GM18868 (cell line): ENCODE results near the gene ATP11A.
"Not testable (repeated sequence)": the region's sequence is repeated elsewhere in the genome, so short reads cannot be mapped to it uniquely, and the experiment has no call there.

Source experiments
- ATAC-seq: cut with Tn5 transposase; IDR thresholded peaks from one replicate; pipeline ENCODE4 v1.9.1; 2021; ENCODE audit warnings: mild to moderate bottlenecking, moderate library complexity; ENCODE audit not compliant: unreplicated experiment

ATP11A gene

DNA sequence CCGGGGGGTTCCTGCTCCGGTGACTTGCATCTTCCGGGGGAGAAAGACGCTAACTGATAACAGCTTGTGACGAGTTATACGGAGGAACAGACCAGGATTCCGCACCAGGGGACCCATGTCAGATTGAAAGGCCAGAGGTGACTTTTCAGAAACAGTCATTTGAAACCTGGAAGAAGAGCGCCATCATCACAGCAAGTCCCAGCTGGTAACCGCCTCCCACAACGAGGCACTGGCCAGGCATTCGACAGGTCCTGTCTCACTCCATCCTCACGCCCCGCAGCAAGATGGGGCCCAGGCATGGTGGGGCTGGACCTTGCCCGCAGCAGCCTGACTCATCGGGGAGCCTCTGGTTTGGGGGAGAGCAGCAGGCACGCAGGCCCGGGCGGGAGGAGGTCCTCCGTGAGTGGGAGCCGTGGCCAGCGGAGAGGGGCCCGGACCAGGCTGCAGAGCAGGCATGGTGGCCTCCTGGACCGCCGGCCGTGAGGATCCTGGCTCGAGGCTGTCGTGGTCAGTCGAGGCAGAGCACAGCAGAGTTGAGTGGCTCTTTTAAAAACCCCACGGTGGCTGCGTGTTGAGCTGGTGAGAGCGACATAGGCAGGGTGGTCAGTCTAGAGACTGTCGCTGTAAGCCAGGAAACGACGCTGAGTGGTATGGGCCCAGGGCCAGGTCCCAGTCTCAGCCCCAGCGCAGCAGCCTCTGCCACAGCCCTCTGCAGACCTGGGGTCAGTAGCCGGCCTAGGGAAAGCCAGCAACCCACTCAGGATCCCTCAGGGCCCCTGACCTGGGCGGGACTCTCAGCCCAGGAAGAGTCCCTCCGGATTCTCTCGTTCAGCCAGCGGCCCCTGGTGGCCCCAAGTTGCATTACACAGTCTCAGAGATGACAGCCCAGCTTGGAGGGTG lies 184.3 kb downstream of the ATP11A start:
- ATAC-seq = peak; percentile 80

DNA sequence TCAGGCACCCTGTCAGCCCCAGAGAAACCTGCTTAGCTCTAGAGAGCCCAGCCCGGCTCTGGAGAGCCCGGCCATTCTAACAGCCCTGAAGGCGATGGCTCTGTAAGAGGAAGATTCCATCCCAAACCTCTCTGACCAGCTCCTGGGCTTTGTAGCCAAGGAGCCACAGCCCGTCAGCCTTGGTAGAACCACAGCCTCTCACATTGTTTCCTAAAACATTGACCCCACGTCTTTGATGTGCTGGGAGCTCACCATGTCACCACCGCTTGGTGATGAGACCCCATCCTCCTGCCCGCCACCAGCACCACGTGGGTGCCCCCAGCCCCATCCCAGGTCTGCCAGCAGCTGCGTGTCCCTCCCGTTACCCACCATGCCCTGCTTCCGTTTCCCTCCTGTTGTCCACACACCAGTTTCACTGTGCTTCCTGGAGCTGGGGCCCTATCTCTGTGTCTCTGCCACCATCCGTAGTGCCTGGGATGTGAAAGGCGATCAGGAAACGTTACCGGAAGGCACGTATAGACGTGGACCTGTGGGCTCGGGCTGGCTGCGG lies 185.0 kb downstream of the ATP11A start:
- no peak for ATAC-seq

DNA sequence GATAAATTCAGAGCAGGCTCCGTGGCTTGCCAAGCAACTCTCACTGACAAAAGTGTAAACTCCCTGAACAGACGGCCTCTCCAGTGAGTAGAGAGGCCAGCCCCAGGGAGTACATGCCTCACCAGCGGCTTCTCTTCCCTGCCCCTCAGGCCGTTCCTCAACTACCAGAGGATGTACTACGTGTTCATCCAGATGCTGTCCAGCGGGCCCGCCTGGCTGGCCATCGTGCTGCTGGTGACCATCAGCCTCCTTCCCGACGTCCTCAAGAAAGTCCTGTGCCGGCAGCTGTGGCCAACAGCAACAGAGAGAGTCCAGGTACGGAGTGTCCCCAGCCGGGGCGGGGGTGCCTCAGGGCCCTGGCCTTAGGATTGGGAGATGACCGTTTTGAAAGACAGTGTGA lies 185.8 kb downstream of the ATP11A start:
- ATAC-seq = no peak

DNA sequence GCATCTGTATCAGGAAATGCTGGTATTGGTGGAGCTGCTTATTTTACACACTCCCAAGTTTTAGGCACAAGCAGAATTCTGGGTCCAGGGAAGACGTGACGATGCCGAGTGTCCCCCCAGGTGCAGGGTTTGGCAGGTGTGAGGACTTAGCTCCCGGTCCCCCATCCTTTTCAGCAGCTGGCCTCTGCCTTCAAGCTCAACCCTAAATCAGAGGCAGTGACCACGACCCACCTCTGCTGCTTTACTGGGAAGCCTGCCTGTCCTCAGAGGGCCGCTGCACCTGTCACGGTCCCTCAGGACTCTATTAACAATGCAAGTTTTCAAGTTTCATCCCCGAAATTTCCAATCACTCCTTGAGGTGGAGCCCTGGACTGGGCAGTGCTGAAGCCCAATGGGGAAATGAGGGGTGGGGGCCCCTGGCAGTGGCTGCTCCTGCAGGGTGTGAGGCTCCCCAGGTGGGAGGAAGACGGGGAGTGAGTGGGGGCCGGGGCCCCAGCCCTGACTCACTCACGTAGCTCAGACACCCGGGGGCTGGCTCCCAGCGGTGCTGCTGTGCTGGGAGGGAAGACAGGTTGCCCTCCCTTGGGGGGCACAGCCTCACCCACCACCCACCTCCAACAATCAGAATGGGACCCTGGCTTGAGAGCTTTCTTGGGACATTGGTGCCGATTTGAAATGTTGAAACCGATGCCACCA lies 186.6 kb downstream of the ATP11A start:
- ATAC-seq = no peak

DNA sequence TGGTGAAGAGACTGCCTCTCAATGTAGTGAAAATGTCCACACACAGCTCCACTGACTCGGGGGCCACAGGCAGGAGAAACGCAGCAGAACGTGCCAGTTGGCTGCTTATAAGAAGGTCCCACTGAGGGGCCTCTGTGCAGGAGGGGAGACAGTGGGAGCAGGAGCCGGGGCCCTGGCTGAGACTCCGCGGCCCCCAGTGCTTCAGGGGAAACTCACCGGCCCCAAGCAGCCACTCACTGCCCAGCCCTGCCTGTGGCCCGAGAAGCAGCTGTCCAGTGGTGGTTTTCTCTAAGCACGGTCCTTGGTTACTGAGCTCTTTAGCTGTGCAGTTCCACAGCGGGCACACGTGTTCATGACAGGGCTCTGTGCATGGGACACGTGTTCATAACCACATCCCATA lies 187.2 kb downstream of the ATP11A start:
- no peak for ATAC-seq

DNA sequence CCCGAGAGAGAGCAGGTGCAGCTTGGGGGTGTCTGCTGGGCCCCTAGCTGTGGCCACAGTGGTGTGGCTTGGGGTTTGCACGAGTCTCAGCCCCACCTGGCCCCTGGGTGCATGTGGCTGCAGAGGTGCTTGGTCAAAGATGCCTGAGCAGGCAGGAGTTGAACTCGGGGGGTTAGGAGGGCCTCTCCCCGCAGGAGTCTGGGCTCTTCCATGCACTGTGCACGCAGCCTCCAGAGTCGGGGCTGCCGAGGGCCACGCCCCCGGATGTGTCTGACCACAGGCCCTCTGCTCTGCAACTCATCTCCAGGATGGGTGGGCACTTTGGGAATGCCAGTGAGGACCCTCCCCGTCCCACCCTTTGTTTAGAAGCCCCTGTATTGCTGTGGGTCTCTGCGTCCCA lies 187.7 kb downstream of the ATP11A start:
- ATAC-seq = no peak

DNA sequence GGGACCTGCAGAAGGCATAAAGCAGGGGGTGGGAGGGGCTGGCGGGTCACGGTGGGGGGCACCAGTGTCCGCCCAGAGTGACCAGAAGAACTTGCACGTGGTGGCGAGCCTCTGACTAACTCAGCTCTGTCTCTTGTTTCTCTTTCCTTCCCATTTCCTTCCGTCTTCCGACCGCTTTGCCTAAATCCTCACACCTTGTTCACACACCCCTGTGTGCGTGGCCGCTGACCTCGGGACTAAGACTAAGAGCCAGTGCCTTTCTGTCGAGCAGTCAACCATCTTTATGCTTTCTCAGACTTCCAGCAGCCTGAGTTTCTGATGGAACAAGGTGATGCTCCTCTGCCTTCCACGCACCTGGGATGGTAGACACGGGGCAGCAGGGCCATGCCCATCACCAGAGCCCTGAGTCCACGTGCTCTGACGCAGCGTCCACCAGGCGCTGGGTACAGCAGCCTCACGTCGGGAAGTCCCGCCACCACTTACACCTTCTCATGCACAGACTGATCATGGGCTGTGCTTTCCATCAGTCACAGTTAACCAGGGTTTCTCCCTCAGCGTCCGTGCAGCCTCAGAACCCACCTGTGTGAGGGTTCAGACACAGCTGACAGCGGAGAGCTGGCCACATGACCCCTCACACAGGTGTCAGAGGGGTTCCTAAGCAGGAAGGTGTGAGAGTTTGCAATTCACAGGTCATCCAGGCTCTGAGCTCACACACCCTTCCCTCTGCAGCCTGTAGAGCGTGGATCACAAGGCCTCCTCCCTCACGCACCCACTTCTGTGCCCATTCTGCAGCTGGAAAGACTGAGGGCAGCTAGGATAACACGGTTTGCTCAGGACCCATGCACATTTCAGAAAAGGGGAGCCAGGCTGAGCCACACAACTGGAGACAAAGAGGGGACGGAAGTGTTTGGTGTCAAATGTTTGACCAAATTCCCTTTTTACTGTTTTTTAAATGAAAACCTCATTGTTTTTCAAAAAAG lies 188.4 kb downstream of the ATP11A start:
- no peak for ATAC-seq

DNA sequence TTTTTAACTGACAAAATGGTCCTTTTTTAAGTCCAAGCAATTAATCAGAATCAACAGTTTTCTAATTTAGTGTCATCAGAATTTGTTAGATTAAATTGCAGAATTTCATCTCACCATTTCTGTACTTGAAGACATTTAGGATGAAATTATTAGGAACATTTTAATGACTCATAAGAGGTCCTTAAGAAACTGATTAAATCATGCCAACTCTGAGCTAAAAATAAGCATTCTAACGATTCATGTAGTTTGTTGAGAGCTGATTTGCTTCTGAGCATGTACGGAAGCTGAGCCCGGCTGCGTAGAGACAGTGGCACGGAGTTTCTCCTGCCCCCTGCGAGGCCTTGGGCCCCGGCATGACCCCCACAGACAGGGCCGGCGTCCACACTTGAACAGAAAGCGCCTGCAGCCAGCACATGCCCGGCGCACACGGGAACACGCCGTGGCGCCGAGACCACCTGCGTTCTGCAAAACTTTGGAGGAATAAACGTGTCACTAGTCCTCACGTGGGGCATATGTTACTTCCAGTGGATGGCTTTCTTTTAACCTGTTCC lies 189.5 kb downstream of the ATP11A start:
- no peak for ATAC-seq

DNA sequence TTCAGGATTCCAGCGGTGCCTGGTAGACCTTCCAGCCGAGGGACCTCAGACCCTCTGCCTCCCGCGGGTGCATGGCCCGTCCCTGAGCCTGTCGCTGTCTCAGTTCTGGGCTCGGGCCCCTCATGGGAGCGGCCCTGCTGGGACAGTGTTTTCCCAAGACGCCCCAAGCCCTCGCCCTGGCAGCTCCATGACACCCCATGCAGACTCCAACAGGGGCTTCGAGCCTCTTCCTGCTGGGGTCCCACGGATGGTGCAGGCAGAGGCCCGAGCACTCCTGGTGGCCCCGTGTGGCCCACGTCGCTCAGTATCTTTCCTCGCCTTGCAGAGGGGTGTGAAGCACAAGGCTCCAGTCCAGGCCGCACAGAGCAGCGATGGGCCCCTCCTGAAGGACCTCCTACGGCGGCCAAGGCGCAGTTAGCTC lies 190.4 kb downstream of the ATP11A start:
- ATAC-seq = no peak

DNA sequence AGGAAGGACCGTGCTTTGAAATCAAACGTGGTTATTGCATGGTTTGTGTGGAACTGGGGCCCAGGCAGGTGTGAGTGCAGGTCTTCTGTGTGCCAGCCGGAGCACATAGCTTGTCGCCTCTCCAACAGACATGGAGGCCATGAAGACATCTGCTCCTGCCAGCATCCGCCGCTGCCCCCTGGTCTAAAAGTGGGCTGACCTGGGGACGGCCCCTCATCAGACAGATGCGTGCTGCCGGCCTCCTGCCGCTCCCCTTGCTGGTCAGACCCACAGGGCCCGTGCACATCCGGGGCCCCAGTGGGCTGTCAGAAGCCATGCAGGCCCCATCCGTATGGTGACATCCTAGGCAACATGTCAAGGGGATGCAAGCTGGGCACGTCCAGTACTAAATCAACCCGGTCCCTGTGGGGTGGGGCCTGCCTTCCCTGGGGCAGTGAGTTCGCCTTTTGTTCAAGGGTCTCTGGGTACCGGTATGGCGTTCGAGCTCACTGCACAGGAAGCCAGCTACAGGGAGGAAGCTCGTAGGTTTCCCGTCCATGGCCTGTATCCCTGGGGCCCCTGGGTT lies 191.2 kb downstream of the ATP11A start:
- no peak for ATAC-seq

DNA sequence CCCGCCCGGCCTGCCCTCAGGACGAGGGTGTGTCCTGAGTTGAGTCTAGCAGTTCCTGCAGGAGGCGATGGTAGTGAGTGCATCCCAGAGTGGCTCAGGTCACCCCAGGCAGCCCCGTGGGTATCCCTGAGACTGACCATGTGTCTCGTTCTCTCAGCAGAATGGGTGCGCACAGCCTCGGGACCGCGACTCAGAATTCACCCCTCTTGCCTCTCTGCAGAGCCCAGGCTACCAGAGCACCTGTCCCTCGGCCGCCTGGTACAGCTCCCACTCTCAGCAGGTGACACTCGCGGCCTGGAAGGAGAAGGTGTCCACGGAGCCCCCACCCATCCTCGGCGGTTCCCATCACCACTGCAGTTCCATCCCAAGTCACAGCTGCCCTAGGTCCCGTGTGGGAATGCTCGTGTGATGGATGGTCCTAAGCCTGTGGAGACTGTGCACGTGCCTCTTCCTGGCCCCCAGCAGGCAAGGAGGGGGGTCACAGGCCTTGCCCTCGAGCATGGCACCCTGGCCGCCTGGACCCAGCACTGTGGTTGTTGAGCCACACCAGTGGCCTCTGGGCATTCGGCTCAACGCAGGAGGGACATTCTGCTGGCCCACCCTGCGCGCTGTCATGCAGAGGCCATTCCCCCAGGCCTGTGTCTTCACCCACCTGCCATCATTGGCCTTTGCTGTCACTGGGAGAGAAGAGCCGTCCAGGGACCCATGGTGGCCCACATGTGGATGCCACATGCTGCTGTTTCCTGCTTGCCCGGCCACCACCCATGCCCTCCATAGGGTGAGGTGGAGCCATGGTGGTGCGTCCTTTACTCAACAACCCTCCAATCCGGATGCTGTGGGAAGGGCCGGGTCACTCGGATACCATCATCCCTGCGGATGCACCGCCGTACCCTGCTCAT lies 192.1 kb downstream of the ATP11A start:
- ATAC-seq = no peak

DNA sequence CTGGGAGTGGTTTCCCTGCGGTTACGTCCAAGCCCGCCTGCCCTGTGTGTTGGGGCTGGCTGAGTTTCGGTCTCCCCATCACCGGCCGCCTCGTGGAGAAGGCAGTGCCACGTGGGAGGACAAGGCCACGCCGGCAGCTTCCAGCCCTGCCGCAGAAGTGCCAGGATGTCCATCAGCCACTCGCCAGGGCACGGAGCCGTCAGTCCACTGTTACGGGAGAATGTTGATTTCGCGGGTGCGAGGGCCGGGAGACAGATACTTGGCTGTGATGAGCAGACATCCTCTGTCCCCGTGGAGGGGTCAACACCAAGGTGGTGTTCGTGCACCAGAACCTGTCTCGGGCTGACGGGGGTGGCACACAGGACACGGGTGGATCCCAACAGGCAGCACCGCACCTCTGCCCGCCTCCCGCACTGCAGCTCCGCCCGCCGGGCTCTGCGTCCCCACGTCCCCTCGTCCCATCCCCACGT lies 192.8 kb downstream of the ATP11A start:
- no peak for ATAC-seq

DNA sequence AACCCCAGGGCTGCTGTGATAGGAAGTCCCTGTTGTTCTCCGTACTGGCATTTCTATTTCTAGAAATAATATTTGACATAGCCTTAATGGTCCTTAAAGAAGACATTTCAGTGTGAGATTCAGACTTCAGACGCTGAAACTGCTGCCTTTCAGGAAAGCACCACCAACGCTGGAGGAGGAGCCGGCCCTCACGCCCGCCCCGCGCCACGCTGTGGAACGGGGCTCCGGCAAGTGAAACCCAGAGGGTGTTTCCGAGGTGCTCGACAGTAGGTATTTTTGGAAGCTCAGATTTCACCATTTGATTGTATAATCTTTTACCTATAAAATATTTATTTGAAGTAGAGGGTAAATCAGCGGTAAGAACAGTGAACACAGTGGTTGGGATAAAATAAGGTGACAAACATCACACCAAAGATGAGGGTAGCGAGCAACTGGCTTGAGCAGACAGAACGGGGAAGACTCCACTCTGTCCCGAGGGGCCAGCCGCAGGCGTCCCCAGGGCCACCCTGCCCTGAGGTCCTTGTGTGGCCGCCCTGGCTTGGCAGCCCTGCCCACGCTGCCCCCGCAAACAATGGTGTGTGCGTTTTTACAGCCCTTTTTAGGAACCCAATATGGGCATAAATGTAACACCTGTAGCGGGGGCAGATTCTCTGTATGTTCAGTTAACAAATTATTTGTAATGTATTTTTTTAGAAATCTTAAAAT lies 193.6 kb downstream of the ATP11A start:
- no peak for ATAC-seq

DNA sequence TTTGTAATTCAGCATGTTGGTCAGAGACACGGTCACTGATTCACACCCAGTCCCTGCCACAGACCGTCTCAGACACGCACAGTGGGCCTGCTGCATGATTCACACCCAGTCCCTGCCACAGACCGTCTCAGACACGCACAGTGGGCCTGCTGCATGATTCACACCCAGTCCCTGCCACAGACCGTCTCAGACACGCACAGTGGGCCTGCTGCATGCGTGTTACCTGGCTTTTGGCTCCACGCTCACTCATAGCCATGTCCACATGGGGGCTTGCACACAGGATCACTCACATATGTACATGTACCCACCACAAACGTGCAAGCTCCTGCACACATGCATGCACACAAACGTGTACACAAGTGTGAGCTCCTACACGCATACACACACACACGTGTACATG lies 194.9 kb downstream of the ATP11A start:
- not testable (repeated sequence) for ATAC-seq

DNA sequence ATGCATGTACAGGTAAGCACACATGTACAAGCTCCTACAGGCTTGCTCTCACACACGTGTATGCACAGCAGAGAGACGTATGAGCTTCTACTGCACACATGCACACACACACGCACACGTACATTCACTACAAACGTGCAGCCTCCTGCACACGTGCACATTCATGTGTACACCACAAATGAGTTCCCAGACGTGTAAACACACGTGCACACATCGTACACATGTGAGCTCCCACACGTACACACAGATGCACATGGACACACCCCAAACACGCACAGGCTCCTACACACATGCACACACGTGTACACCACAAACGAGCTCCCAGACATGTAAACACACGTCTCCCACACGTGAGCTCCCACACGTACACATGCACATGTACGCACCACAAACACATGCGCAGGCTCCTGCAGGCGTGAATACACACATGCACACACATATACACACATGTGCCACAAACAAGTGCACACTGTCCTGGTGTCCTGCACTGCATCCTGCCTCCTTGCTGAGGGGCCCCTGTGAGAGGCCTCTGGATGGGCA lies 195.5 kb downstream of the ATP11A start:
- no peak for ATAC-seq

DNA sequence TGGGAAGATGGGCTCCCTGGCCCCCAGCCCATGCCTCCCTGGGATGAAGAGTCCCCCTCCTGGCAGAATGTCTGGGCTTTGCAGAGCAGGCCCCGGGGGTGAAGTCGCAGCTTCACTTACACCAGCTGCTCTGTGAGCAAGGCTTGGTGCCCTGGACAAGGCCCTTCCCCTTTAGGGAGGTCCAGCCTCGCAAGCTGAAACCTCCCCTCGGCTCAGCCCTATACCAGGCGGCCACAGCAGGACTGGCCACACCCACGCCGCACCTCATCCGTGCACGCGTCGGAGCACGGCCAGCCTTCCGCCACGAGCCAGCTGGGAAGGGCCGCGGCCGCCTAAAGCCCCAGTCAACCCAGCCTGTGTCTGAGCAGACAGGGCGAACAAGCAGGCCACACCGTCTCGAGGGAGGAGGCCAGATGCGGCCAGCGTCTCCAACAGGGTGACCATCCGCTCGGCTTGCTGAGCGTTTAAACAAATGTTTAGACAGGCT lies 196.0 kb downstream of the ATP11A start:
- ATAC-seq = no peak

DNA sequence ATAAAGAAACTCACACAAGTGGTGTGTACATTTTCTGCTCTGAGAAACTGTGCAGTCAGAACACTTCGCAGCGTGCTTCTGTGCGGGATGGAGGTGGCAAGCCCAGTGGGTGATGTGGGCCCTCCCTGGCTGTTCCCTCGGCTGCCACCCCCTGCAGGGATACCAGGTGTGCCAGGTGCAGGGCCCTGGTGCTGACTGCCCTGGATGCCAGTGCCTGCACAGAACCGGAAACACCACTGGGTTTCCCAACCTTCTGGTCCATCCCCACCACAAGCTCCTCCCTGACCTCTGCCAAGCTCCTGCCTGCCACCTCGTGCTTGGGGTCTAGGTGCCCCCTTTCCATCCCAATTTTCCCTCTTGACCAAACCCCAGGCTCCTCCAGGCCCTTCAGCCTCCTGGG lies 197.3 kb downstream of the ATP11A start:
- no peak for ATAC-seq

DNA sequence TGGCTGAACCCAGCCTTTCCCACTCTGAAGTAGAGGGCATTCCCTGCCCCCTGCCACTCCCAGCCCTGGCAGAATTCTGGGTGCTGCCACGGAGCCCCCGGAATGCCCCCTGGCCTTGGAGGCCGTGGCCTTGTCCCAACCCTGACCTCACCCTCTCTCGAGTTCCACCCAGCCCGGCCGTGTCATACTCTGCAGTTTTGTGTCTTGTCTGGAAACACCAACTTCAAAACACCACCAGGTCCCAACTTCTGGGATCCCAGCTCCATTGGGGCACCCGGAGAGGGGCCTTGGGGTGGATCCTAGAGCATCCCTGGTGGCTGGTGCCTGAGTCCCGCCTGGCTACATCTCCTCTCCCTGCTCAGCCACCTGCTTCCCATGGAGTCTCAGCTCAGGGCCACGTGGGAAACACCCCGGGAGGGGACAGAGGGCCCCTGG lies 197.7 kb downstream of the ATP11A start:
- ATAC-seq = no peak
